Measurements from ENCODE around the gene JMJD1C. TPM values are rescaled to one million over a fixed set of nuclear protein-coding genes. Genes with fewer than 3 reads are reported as not detected.
"Not testable (repeated sequence)": the region's sequence is repeated elsewhere in the genome, so short reads cannot be mapped to it uniquely, and the experiment has no call there.

The JMJD1C gene
- total RNA-seq, 1 donor from 2014 or later: 123 TPM

GRCh38 chr10:63308628-63309027 is 157.1 kb downstream of the JMJD1C start:
- no peak for DNase-seq (ENCODE audit: extremely low read depth, low read depth, low spot score)

GRCh38 chr10:63304146-63304545 is 161.6 kb downstream of the JMJD1C start:
- DNase-seq (ENCODE audit: extremely low read depth, low read depth, low spot score): no peak

GRCh38 chr10:63300801-63301200 is 165.0 kb downstream of the JMJD1C start:
- no peak for DNase-seq (ENCODE audit: extremely low read depth, low read depth, low spot score)

- DNase-seq (ENCODE audit: extremely low read depth, low read depth, low spot score): no peak
Observed at GRCh38 chr10:63297941-63298340, 167.8 kb downstream of the JMJD1C start.

- DNase-seq (ENCODE audit: extremely low read depth, low read depth, low spot score): no peak
Observed at GRCh38 chr10:63294781-63295180, 171.0 kb downstream of the JMJD1C start.

- not testable (repeated sequence) for DNase-seq (ENCODE audit: extremely low read depth, low read depth, low spot score)
Observed at GRCh38 chr10:63292847-63293246, 172.9 kb downstream of the JMJD1C start.

GRCh38 chr10:63288170-63288569 is 177.6 kb downstream of the JMJD1C start:
- DNase-seq (ENCODE audit: extremely low read depth, low read depth, low spot score): no peak

GRCh38 chr10:63286754-63287264 is 179.0 kb downstream of the JMJD1C start:
- DNase-seq (ENCODE audit: extremely low read depth, low read depth, low spot score): no peak

- DNase-seq (ENCODE audit: extremely low read depth, low read depth, low spot score): no peak
Observed at GRCh38 chr10:63286340-63286739, 179.4 kb downstream of the JMJD1C start.

- not testable (repeated sequence) for DNase-seq (ENCODE audit: extremely low read depth, low read depth, low spot score)
Observed at GRCh38 chr10:63283901-63284300, 181.9 kb downstream of the JMJD1C start.

- no peak for DNase-seq (ENCODE audit: extremely low read depth, low read depth, low spot score)
Observed at GRCh38 chr10:63283093-63283492, 182.7 kb downstream of the JMJD1C start.

GRCh38 chr10:63281967-63282366 is 183.8 kb downstream of the JMJD1C start:
- DNase-seq (ENCODE audit: extremely low read depth, low read depth, low spot score): no peak

GRCh38 chr10:63280386-63280785 is 185.4 kb downstream of the JMJD1C start:
- DNase-seq (ENCODE audit: extremely low read depth, low read depth, low spot score): no peak

- no peak for DNase-seq (ENCODE audit: extremely low read depth, low read depth, low spot score)
Observed at GRCh38 chr10:63275094-63275493, 190.7 kb downstream of the JMJD1C start.

GRCh38 chr10:63273577-63273976 is 192.2 kb downstream of the JMJD1C start:
- DNase-seq (ENCODE audit: extremely low read depth, low read depth, low spot score): no peak

- DNase-seq (ENCODE audit: extremely low read depth, low read depth, low spot score): peak; percentile 97
Observed at GRCh38 chr10:63268798-63269503, 196.8 kb downstream of the JMJD1C start.

GRCh38 chr10:63268149-63268797 is 197.5 kb downstream of the JMJD1C start:
- no peak for DNase-seq (ENCODE audit: extremely low read depth, low read depth, low spot score)

- DNase-seq (ENCODE audit: extremely low read depth, low read depth, low spot score): no peak
Observed at GRCh38 chr10:63267414-63268148, 198.2 kb downstream of the JMJD1C start.

GRCh38 chr10:63266391-63267316 is 199.1 kb downstream of the JMJD1C start:
- no peak for DNase-seq (ENCODE audit: extremely low read depth, low read depth, low spot score)

- no peak for DNase-seq (ENCODE audit: extremely low read depth, low read depth, low spot score)
Observed at GRCh38 chr10:63265683-63266235, 200.0 kb downstream of the JMJD1C start.
